ENCODE measurements around the gene ADCY3. TPM values are rescaled to one million over a fixed set of nuclear protein-coding genes. Genes with fewer than 3 reads are reported as not detected.

ADCY3 gene
- total RNA-seq, 2 donors from 2014 or later: 25.2 to 33.7 TPM

- no peak for DNase-seq
- TF ChIP-seq CTCF (IDR thresholded peaks at IDR 0.05): no peak
- peak overlapping the region; percentile 67 for H3K27ac ChIP-seq
- H3K36me3 ChIP-seq: no peaks in the 10 kb centered on the region
- intact Hi-C loops (cut with DNase I): no loop called here
- peak overlapping the region; percentile 44 for H3K4me3 ChIP-seq
- H3K4me1 ChIP-seq: peaks cover 14% of the 10 kb centered on the region
- no peaks in the 10 kb centered on the region for H3K27me3 ChIP-seq
- H3K9me3 ChIP-seq: no peaks in the 10 kb centered on the region
- H3K9ac ChIP-seq (ENCODE audit: low read depth in 2 of 2, low read length in 2 of 2): peak overlapping the region; percentile 72 to 79
Measured at GRCh38 chr2:24918326-24919036, 1.6 kb downstream of the ADCY3 start.

GRCh38 chr2:24917731-24918325 lies 2.2 kb downstream of the ADCY3 start:
- Histone ChIP-seq H3K4me3 (no peak overlapping the region), H3K4me1 (peaks cover 19% of the 10 kb centered on the region), H3K36me3 (no peaks in the 10 kb centered on the region), H3K27ac (no peak overlapping the region), H3K9me3 (no peaks in the 10 kb centered on the region), H3K9ac (ENCODE audit: low read depth in 2 of 2, low read length in 2 of 2) (peak overlapping the region in 1 of 2 donors; percentile 20), H3K27me3 (no peaks in the 10 kb centered on the region)
- intact Hi-C loops (cut with DNase I): no loop called here
- no peak for DNase-seq
- no peak for TF ChIP-seq CTCF (IDR thresholded peaks at IDR 0.05)

- Histone ChIP-seq H3K4me1 (peaks cover 20% of the 10 kb centered on the region), H3K4me3 (no peak overlapping the region), H3K9me3 (no peaks in the 10 kb centered on the region), H3K36me3 (no peaks in the 10 kb centered on the region), H3K27ac (no peak overlapping the region), H3K9ac (ENCODE audit: low read depth in 2 of 2, low read length in 2 of 2) (no peak overlapping the region), H3K27me3 (no peaks in the 10 kb centered on the region)
- no peak for TF ChIP-seq CTCF (IDR thresholded peaks at IDR 0.05)
- DNase-seq: no peak
- intact Hi-C loops (cut with DNase I): no loop called here
Measured at GRCh38 chr2:24917086-24917485, 3.0 kb downstream of the ADCY3 start.

GRCh38 chr2:24915796-24916195 lies 4.2 kb downstream of the ADCY3 start:
- H3K27ac ChIP-seq: no peak overlapping the region
- no peak for TF ChIP-seq CTCF (IDR thresholded peaks at IDR 0.05)
- peaks cover 18% of the 10 kb centered on the region for H3K4me1 ChIP-seq
- DNase-seq: no peak
- H3K27me3 ChIP-seq: no peaks in the 10 kb centered on the region
- no peak overlapping the region for H3K9ac ChIP-seq (ENCODE audit: low read depth in 2 of 2, low read length in 2 of 2)
- H3K36me3 ChIP-seq: no peaks in the 10 kb centered on the region
- intact Hi-C loops (cut with DNase I): no loop called here
- H3K9me3 ChIP-seq: no peaks in the 10 kb centered on the region
- no peak overlapping the region for H3K4me3 ChIP-seq

GRCh38 chr2:24915175-24915574 lies 4.9 kb downstream of the ADCY3 start:
- no peak overlapping the region for H3K4me3 ChIP-seq
- no peaks in the 10 kb centered on the region for H3K27me3 ChIP-seq
- intact Hi-C loops (cut with DNase I): no loop called here
- no peak overlapping the region for H3K9ac ChIP-seq (ENCODE audit: low read depth in 2 of 2, low read length in 2 of 2)
- H3K4me1 ChIP-seq: peaks cover 17% of the 10 kb centered on the region
- no peaks in the 10 kb centered on the region for H3K9me3 ChIP-seq
- DNase-seq: no peak
- no peak overlapping the region for H3K27ac ChIP-seq
- H3K36me3 ChIP-seq: no peaks in the 10 kb centered on the region
- TF ChIP-seq CTCF (IDR thresholded peaks at IDR 0.05): no peak
